RWPE1 (cell line): ENCODE data around the gene PTPRF.

Source experiments
- CTCF ChIA-PET: fragments of 350-600 bp; sonication (Branson Sonifier 250); formaldehyde crosslinking; extraction: SDS; loops from one replicate; lab custom pipeline; 2021; lab: Yijun Ruan, JAX
- POLR2A ChIA-PET: fragments of 400-600 bp; formaldehyde crosslinking; extraction: SDS; loops from one replicate; lab custom pipeline; 2020; ENCODE audit warnings: antibody characterized with exemption; ENCODE audit not compliant: low non-redundant PET; lab: Yijun Ruan, JAX
- DNase-seq: peaks from one replicate; pipeline ENCODE4 v3.0.0; 2012; ENCODE audit warnings: low spot score
- H3K27ac ChIP-seq: fragments of 450-650 bp; 2 replicates; pipeline ENCODE4 v1.5.1; 2017
- TF ChIP-seq, protein P1 (sequence below): fragments of 450-650 bp; conservative IDR thresholded peaks from 2 replicates; pipeline ENCODE4 v1.5.1; 2017; ENCODE audit warnings: low read depth, mild to moderate bottlenecking

PTPRF gene

DNA sequence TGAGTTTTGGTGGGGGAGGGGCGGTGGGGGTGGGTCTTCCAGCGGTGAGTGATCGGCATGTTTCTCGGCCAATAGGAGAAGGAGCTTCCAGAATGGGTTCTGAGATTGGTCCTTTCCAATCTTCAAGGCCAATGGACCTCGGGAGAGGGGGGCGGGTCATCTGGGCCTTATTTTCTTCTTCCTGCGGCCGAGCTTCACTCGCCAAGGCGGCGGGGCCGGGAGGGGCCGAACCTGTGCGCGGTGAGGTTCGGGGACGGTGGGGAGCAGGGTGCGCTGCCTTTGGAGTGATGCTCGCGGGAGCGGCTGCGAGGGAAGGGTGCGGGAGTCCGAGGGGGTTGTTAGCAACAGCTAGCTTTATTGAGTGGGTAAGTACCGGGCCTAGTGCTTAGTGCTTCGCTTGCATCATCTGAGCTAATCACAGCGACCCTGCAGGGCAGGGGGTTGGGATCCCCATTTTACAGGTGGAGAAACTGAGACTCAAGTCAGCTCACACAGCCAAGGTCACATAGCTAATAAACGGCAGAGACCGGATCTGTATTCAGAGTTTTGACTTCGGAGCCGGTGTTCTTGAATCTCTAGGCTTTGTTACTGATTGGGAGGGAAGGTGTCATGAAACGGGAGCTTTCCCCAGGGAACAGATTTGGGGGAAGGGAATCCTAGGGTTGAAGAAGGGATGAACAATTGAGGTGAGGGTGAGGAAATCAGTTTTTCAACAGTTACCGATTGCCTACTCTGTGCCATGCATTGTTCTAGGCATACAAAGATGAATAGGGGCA is 119.8 kb downstream of the PTPRF start:
- POLR2A ChIA-PET: interaction anchor here (0.5 to 2.9 kb wide), 13 partner anchors 9 to 1014 kb away, joined by 3 to 15 read pairs (median 4); partner anchors contain the start of genes C1orf50, P3H1 and PTPRF
- TF ChIP-seq, protein P1, sequence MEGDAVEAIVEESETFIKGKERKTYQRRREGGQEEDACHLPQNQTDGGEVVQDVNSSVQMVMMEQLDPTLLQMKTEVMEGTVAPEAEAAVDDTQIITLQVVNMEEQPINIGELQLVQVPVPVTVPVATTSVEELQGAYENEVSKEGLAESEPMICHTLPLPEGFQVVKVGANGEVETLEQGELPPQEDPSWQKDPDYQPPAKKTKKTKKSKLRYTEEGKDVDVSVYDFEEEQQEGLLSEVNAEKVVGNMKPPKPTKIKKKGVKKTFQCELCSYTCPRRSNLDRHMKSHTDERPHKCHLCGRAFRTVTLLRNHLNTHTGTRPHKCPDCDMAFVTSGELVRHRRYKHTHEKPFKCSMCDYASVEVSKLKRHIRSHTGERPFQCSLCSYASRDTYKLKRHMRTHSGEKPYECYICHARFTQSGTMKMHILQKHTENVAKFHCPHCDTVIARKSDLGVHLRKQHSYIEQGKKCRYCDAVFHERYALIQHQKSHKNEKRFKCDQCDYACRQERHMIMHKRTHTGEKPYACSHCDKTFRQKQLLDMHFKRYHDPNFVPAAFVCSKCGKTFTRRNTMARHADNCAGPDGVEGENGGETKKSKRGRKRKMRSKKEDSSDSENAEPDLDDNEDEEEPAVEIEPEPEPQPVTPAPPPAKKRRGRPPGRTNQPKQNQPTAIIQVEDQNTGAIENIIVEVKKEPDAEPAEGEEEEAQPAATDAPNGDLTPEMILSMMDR: no peak
- H3K27ac ChIP-seq: peak overlapping the region; percentile 97
- peak; percentile 100 for DNase-seq
- CTCF ChIA-PET: no interaction called here

DNA sequence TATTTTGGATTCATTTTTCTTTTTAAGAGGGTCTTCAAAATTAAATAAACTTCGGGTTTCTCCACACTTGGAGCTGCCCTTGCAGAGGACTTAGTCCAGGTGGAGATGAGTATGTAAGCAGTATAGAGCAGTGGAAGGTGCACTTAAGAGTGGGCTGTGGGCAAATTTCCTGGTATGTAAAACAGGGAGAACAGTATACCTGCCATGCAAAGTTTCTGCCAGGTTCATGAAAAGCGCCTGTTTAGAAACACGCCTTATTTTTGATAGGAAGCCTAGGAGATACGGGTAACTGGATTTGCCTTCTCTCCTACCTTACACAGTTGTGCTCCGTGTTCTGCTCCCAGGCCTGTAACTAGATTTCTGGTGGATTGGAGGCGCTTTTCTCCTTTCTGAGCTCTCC is 120.5 kb downstream of the PTPRF start:
- CTCF ChIA-PET: interaction anchor here (0.6 kb wide), 3 partner anchors 9 to 126 kb away, joined by 3 to 4 read pairs (median 4); no protein-coding TSS in a partner anchor
- TF ChIP-seq, protein P1: no peak
- H3K27ac ChIP-seq: peak overlapping the region; percentile 25; the same call in 1 of the 2 replicates
- POLR2A ChIA-PET: interaction anchor here (0.8 to 2.9 kb wide), 6 partner anchors 13 to 121 kb away, joined by 3 to 15 read pairs (median 4); partner anchors contain the start of gene PTPRF
- no peak for DNase-seq

DNA sequence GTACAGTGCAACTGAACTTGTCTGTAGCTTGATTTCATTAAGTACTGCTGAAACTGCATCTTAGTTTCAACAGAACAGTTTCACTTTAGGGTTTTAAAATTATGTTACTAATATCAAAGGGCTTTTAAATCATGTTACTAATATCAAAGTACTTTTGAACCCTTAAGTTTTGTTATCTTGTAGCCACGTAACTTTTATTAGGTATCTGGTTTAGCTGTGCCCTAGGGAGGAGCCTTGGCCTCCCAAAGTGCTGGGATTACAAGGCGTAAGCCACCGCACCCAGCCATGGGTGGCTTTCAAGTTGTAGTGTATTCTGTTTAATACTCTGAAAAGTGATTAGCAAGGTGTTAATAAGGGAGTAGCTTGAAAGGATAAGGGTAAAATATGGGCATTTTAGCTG is 121.2 kb downstream of the PTPRF start:
- TF ChIP-seq, protein P1: no peak
- DNase-seq: no peak
- no peak overlapping the region for H3K27ac ChIP-seq
- ChIA-PET POLR2A (interaction anchor here (2.9 kb wide), 1 partner anchor 15 kb away, joined by 15 read pairs; no protein-coding TSS in a partner anchor), CTCF (interaction anchor here (0.6 kb wide), 1 partner anchor 10 kb away, joined by 3 read pairs; no protein-coding TSS in a partner anchor)

DNA sequence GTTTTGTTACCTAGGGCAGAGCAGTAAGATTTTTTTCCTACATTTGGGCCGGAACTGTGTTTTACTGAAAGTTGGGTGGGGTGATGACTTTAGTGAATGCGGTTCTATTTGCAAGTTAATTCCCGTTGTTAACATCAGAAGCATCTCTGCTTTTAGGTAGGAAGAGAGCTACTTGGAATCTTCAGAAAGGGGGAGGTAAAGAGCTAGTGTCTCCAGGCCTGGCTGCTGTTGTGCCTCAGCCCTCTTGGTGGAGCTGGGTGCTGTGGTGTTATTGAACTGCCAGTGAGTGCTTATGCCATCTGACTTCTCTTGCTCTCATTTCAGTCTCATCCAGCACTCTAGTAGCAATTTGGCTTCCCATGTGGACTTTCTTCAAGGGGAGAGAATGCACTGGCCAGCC is 122.7 kb downstream of the PTPRF start:
- TF ChIP-seq, protein P1: no peak
- no peak for DNase-seq
- no peak overlapping the region; the same call in 1 of the 2 replicates for H3K27ac ChIP-seq
- CTCF ChIA-PET: no interaction called here
- POLR2A ChIA-PET: interaction anchor here (1.0 kb wide), 1 partner anchor 103 kb away, joined by 3 read pairs; no protein-coding TSS in a partner anchor

DNA sequence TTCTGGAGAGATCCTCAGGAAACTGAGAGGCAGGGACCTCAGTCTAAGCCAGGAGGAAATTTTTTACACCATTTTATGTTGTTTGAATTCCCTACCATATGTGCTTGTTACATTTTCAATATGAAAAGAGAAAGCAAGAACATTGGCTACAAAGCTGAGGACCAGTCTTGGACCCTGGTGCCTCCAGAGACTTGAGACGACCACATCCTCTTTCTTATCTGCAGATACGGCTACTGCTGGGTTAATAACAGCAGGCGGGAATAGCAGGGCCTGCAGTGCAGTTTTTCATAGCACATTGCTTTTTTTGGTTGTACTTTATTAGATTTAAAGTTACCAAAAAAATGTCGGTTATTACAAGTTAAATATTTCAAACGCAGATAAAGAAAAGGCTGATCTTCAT is 123.2 kb downstream of the PTPRF start:
- ChIA-PET POLR2A (interaction anchor here (1.0 kb wide), 1 partner anchor 104 kb away, joined by 3 read pairs; no protein-coding TSS in a partner anchor), CTCF (no interaction called here)
- H3K27ac ChIP-seq: no peak overlapping the region
- no peak for DNase-seq
- TF ChIP-seq, protein P1: no peak

DNA sequence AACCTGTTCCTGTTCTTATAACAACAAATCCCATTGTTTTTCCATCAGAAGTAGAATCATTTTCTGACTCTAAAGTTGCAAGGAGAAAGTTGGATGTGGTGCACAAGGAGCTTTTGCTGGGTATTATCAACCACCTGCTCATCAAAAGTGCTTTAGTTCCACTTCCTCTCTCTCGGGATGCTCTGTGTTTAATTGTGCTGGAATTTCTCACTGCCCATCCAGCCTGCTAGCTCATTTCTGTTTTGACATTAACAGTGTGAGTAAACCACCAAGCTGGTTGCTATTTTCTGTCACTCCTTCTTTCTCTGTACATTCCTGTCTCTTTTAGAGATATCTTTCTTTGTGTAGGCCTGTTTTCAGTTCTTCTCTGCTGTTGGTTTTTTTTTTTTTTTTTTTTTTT is 125.3 kb downstream of the PTPRF start:
- POLR2A ChIA-PET: no interaction called here
- CTCF ChIA-PET: interaction anchor here (0.6 to 1.2 kb wide), 2 partner anchors 10 to 15 kb away, joined by 3 read pairs; no protein-coding TSS in a partner anchor
- H3K27ac ChIP-seq: no peak overlapping the region
- TF ChIP-seq, protein P1: no peak
- DNase-seq: no peak
